ENCODE results near the gene MPST.

GRCh38 chr22:37079158-37079557 lies 59.6 kb downstream of the MPST start:
- no peak for TF ChIP-seq TARDBP (IDR thresholded peaks at IDR 0.05)
- no peak for TF ChIP-seq ZNF384 (IDR thresholded peaks at IDR 0.05)
- TF ChIP-seq LEF1 (IDR thresholded peaks at IDR 0.05; ENCODE audit: borderline replicate concordance): no peak
- TF ChIP-seq FOXA1 (IDR thresholded peaks at IDR 0.05): no peak
- TF ChIP-seq HDGF (IDR thresholded peaks at IDR 0.05; ENCODE audit: borderline replicate concordance): no peak
- TF ChIP-seq FOXM1 (IDR thresholded peaks at IDR 0.05; ENCODE audit: borderline replicate concordance): no peak
- TF ChIP-seq ELF4 (IDR thresholded peaks at IDR 0.05): no peak
- no peak for TF ChIP-seq ARNT (IDR thresholded peaks at IDR 0.05)
- TF ChIP-seq FOXK2 (IDR thresholded peaks at IDR 0.05): no peak
- no peak for TF ChIP-seq BHLHE40 (IDR thresholded peaks at IDR 0.05; ENCODE audit: borderline replicate concordance)
- no peak for TF ChIP-seq SP1 (IDR thresholded peaks at IDR 0.05)
